Fibroblast of lung (primary cell): Measurements from ENCODE around the gene KIAA1549.

ENCODE experiments used
- CTCF ChIP-seq, 2 donors: IDR thresholded peaks in 1 of 2; conservative IDR thresholded peaks in 1 of 2; 1 replicate in 1 of 2; 2 replicates in 1 of 2; pipeline ENCODE4 v1.5.1; 2011 to 2012; ENCODE audit warnings: low read length in 2 of 2, control low read depth in 1 of 2, inconsistent platforms in 1 of 2, low read depth in 1 of 2, mild to moderate bottlenecking in 1 of 2
- EZH2 ChIP-seq: IDR thresholded peaks from 2 replicates; pipeline ENCODE4 v1.5.1; 2012; ENCODE audit warnings: low read length, control low read depth, mild to moderate bottlenecking; ENCODE audit errors: missing control alignments

GRCh38 chr7:138797715-138798320 is 183.4 kb downstream of the KIAA1549 start, which contains the start of the genes ATP6V0A4 and TMEM213:
- TF ChIP-seq CTCF (conservative IDR thresholded peaks at IDR 0.05 in 1 of 2, IDR thresholded peaks at IDR 0.05 in 1 of 2; ENCODE audit: low read depth in 1 of 2, low read length in 2 of 2) (no peak), EZH2 (no peak)
